Fibroblast of skin of right quadriceps (primary cell): ENCODE results near the gene SGCD.
A peak's percentile ranks its signal among the peaks of the same experiment; 100 is the strongest.

Experiments used
- DNase-seq: peaks from one replicate; pipeline ENCODE4 v3.0.0-alpha.2; 2013

The SGCD gene

GRCh38 chr5:156706631-156707030 lies 379.7 kb downstream of the SGCD start:
- DNase-seq: no peak

DNA sequence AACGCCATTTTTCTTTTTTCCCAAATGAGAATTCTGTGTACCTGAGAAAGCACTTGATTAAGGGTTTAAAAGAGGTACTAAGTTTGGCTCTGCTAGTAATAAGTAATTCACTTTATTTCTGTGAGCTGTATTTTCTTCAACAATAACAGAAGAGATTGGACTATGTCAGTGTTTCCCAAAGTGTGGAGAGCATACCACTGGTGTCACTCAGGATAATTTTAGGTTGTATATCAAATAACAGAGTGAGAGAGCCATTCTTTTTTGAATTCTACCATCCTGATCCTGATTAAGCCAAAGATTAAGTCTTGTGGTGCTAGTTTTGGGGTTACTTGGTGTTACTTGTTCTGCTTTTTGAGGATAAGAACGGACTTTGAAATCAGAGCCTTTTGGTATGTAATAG lies 380.8 kb downstream of the SGCD start:
- no peak for DNase-seq

DNA sequence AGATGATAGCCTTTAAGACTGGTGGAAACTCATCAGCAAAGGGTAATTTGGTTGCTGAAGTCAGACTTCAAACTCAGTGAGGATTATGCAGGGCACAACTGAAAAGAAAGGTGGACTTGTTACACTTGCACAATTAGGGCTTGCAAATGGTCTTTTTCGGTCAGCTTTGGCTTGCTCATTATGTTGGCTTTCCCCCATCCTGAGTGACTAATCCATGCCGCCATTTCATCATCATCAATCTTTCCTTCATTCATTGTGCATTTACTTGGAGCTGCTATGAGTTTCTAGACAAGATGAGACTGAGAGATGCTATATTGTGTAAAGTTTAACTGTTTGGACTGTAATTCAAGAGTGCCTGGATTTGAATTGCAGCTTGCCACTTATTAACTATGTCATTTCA lies 388.3 kb downstream of the SGCD start:
- DNase-seq: no peak

GRCh38 chr5:156716591-156717380 lies 389.8 kb downstream of the SGCD start:
- DNase-seq: no peak

GRCh38 chr5:156718985-156719384 lies 392.0 kb downstream of the SGCD start:
- no peak for DNase-seq

DNA sequence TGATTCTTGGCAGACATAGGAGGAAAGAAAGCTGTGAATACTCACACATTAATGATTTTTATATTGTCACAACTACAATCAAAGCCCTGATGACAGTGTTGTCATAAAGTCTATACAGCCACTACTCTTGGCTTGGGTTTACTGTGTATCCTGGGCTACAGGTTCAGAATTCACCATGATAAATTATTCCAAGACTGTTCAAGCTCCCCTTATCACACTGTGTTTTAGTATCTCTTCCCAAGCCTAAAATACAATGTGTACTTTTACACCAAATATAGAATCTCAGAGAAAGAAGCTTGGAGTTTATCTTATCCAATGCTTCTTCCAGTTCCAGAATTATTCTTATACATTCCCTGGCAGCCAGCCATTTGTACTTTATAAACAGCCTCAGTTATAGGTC lies 395.4 kb downstream of the SGCD start:
- DNase-seq: no peak

DNA sequence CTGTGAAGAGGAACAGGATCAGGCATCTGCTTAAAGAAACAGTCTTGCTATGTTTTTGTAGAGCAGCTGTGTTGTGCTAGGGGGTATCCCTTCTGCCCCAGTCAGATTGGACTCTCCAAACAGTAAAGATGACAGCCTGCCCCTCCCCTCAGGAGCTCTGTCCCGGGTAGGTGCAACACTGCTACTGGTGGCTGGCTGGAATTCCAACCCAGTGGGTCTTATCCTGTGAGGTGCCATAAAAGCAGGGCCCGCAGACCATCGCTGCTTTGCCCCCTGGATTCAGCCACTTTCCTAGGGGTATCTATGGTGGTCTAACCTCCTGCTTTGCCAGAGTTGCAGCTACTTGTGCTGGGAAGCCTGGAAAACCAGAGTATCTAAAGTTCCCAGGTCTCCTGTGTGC lies 408.5 kb downstream of the SGCD start:
- no peak for DNase-seq

DNA sequence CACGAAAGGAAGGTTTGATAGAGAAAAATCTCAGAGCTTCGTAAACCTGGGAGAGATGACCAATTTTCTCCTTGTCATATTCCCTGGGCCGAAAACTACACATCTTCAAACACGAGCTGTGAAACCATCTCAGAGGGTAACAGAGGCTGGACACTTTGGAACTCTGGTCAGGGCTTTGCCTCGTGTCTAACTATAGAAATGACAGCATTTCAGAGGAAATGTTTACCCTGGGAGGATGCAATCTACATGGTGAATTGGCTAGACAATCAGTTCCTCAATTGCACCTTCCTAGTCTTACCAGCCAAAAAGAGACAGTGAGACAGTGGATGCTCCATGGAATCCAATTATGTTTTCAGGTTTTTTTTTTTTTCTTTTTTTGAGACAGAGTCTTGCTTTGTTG lies 414.6 kb downstream of the SGCD start:
- no peak for DNase-seq

DNA sequence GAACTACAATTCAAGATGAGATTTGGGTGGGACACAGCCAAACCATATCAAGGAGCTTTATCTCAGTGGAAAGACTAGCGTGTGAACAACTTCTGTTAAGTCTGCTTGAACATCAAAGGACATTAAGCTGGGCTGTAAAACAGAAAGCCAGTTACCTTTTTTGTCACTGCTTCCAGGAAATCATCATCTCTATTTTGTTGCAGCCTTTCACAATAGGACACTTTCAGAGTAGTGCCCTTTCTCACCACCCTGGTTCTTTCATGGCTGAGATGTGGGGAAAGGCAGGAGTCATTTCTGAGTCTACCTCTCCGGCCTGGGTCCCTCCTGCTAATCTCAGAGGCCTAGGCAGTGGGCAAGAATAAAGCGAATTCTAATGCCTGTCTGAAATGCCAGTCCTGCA lies 426.9 kb downstream of the SGCD start:
- DNase-seq: no peak

GRCh38 chr5:156755421-156756087 lies 428.6 kb downstream of the SGCD start:
- DNase-seq: peak; percentile 31

GRCh38 chr5:156758011-156758791 lies 431.2 kb downstream of the SGCD start:
- DNase-seq: no peak

DNA sequence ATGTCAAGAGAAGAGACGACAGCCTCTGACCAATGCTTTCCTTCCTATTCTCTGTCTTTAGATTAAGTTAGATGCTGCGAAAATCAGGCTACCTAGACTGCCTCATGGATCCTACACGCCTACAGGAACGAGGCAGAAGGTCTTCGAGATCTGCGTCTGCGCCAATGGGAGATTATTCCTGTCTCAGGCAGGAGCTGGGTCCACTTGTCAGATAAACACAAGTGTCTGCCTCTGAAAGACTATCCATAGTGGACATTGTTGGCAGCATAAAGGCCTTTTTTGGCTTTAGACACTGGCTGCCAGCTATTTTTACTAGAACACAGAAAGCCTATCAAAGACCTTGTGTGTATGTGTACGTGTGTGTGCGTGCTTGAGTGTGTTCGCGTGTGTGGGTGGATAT lies 432.2 kb downstream of the SGCD start:
- DNase-seq: no peak

- peak; percentile 17 for DNase-seq
Observed at GRCh38 chr5:156762771-156763170, 435.8 kb downstream of the SGCD start.

- no peak for DNase-seq
Observed at GRCh38 chr5:156764176-156764971, 437.4 kb downstream of the SGCD start.

GRCh38 chr5:156774273-156774672 lies 447.3 kb downstream of the SGCD start:
- DNase-seq: no peak

GRCh38 chr5:156778139-156778706 lies 451.3 kb downstream of the SGCD start:
- no peak for DNase-seq

GRCh38 chr5:156778752-156779151 lies 451.8 kb downstream of the SGCD start:
- DNase-seq: no peak

GRCh38 chr5:156779436-156779835 lies 452.5 kb downstream of the SGCD start:
- no peak for DNase-seq

DNA sequence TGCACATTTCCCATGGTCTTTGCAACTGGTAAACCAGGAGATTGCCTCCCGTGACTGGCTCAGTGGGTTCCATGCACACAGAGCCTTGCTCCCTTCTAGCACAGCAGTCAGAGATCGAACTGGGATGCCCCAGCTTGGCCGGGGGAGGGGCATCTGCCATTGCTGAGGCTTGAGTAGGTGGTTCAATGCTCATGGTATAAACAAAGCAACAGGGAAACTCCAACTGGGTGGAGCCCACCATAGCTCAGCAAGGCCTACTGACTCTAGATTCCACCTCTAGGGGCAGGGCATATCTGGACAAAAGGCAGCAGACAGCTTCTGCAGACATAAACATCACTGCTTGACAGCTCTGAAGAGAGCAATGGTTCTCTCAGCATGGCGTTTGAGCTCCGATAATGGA lies 456.1 kb downstream of the SGCD start:
- no peak for DNase-seq

GRCh38 chr5:156794687-156795086 lies 467.7 kb downstream of the SGCD start:
- no peak for DNase-seq

DNA sequence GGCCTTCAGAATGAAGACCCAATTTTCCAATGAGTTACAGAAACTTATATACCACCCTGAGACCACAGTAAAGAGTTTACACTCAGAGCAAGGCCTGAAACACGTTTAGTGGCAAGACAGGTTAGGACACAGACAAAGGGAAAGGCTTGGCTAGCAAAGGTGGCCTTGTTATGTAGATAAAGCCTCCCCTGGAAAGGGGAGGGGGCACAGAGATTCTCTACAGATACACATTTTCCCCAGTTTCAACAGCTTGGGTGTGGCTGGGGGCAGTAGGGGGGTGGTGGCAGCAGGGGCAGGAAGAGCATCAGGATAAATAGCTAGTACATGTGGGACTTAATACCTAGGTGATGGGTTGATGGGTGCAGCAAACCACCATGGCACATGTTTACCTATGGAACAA lies 471.2 kb downstream of the SGCD start:
- DNase-seq: no peak

DNA sequence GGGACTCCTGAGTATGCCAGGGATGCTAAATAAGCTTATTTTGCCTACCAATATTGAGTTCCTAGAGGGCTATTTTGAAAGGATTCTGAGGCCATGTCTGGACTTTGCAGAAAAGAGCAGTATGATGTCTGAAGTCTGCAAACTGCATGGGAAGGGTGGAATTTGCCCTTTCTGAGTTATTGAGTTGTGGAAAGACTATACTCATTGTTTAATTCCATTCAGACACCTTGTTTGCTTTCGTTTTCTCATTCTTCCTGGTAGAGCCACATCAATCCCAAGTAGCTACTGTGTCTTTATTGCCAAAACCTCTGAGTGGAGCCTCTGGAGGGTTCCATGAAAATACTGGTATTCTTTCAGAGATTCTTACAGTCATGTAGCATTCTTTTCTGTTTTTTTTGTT lies 472.2 kb downstream of the SGCD start:
- DNase-seq: no peak

GRCh38 chr5:156800929-156801328 lies 474.0 kb downstream of the SGCD start:
- DNase-seq: peak; percentile 7
